HL-60/S4 (cell line): Measurements from ENCODE around the gene SYPL2.

Source experiments
- in situ Hi-C: fragments of 300-500 bp; cut with MboI; formaldehyde crosslinking; loops from 2 replicates; pipeline ENCODE4 v1.14.3; 2022; ENCODE audit warnings: low sequenced_read_pairs

The SYPL2 gene

DNA sequence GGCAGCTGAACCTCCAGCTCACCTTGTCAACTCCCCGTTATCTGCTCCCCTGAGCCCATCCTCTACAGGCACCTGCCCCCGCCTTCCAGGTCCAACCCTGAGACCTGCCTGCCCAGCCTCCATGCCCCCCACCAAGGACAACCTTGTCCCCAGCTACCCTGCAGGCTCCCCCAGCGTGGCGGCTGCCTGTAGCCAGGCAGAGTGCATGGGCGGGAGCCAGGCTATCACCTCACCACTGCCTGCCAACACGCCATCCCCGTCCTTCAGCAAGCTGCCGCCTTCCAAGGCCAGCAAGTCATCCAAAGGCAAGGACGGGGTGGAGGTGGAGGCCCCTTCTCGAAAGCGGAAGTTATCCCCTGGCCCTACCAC lies 24.6 kb downstream of the SYPL2 start:
- in situ Hi-C loops = no loop called here

DNA sequence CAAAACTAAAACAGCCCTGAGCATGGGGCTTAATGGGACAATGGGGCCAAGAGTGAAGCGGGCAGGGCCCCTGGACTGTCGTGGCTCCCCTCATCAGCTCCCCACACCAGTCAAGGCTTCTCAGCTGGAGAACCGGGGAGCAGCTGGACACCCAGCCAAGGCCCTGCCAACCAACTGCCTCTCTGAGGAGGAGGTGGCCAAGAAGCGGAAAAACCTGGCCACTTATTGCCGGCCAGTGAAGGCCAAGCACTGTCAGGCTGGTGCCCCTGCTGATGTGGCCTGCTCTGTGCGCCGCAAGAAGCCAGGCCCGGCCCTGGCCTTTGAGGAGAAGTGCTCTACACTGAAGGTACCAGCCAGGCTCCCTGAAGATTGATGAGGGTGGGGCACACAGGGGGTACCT lies 25.0 kb downstream of the SYPL2 start:
- in situ Hi-C loops = no loop called here

DNA sequence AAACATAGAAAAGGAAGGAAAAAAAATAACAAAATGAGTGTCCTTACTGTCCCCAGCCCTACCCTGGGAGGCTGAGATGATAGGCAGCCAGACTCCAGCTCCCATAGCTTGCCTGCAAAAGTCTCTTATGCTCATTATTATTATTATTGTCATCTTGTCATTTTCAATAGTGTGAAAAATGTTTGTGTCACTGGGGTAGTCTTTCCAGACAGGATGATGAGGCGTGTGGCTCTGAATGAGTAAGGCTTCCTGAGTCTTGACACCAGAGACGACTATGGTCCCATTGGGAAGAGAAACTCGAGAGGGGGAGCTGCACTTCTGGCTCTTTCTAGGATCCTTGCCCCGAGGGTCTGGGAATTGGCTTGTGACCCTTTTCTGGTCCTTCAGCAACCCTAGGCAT lies 26.4 kb downstream of the SYPL2 start:
- in situ Hi-C loops = no loop called here

DNA sequence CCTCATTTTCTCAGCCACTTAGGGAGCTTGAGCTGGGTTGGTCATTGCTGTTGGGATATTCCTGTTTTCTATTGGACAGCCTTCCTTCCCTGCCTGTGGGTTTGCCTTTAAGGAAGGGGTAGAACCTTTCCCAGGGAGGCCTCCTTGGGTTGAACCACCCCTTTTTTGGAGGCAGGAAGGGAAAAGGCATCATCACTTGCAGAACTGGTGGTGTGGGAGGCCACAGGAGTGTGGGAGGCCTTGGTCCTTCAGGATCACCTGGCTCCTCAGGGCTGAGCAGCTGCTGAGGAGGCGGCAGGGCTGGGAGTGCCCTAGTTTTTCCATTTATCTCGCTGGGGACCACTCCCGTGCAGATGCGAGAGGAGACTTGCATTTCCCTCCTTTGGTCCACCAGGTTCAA lies 26.9 kb downstream of the SYPL2 start:
- in situ Hi-C loops = no loop called here

DNA sequence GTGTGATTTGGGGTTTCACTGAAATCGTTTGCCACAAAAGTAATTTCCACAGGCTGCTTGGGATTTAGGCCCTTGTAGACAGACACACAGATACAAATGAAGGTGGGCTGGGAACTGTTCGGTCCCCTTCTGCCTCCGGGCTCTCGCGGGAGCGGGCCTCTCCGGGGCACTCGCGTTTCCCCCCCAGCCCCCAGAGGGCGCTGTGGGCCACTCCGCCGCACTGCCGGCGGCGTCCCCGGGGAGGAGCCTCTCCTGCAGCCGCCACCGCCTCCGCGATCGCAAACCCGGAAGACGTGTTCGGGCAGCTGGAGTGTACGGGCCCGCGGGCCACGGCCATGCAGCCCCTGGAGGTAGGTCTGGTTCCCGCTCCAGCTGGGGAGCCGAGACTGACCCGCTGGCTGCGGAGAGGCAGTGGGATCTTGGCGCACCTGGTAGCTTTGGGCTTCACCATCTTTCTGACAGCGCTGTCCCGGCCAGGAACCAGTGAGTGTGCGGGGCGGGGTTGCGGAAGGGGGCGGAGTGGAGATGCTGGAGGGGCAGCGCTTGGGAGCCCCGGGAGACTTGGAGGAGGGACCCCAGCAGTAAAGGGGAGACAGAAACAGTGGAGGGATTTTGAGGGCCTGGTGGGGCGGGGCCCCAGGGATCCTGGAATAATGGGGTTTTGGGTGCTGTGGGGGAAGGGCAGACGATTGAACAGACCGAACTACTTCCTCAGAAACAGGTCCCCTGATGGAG lies 27.6 kb downstream of the SYPL2 start, which contains the start of gene CYB561D1:
TSS of gene CYB561D1 (plus strand) at position 290 of the 735 bp plus-strand sequence. CDS start at position 336, 46 bp downstream.
- in situ Hi-C loops = no loop called here

DNA sequence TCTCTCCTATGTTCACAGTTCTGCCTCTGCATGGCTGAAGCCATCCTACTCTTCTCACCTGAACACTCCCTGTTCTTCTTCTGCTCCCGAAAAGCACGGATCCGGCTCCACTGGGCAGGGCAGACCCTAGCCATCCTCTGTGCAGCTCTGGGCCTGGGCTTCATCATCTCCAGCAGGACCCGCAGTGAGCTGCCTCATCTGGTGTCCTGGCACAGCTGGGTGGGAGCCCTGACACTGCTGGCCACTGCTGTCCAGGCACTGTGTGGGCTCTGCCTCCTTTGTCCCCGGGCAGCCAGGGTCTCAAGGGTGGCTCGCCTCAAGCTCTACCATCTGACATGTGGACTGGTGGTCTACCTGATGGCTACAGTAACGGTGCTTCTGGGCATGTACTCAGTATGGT lies 29.4 kb downstream of the SYPL2 start:
- in situ Hi-C loops = loop anchor here (5.0 kb wide), 1 partner anchor 37 kb away; no protein-coding TSS in a partner anchor

DNA sequence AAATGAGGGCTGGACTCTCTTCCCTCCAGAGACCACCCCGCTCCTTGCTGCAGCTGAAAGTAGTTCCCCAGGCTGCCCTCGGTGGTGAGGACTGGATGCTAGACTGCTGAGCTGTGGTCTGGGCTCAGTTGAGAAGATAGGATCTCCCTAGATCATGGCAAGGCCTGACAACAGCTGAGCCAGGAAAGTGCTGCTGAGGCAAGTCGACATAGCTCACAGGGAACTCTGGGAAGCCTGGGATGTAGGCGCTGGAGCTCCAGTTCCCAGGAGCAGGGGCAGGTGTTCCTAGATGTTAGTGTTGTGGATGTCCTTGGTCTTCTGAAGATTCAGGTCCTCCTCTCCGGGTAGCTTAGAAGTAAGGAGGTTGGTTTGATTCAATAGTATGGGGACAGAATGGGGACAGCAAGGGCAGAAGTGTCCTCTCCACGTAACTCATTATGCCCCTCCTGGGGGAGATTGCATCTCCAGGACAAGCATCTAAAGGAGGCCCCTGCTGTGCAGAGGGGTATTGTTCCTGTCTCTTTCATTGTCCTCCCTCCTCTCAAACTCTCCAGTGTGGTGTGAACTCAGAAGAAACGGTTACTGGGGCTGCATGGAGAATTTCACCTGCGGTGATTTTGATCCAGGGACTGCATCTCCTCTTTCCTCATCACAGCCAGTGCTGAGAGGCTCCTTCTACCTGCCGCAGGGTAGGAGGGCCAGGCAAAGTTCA lies 31.3 kb downstream of the SYPL2 start:
- in situ Hi-C loops = loop anchor here (5.0 kb wide), 1 partner anchor 35 kb away; no protein-coding TSS in a partner anchor

DNA sequence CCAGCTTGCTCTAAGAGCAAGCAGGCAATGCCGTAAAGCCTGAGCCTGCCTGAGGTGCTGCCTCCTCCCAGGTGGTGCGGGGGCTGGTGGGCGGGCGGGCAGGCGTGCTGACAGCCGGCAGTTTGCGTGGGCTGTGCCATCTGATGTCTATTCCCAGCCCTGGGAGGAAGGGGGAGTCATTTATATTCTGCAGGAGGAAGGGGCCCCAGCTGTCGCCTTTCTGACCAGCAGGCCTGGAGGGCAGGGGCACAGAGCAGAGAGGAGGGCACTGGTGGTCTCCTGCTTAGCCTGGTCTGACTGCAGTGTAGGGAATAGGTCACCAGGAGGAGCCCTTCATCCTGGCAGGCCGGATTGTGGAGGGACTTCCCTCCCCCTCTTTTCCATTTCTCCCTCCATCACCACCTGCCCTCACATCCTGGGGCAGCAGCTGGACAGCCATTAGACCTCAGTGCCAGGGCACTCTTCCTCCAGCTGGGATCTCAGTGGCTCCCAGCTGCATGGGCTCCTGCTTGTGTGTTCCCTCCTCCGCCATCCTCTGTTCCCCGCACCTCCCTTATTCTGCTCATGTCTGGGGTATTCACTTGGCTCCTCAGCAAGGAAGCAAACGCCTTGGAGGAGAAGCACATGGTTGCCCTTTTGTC lies 31.9 kb downstream of the SYPL2 start:
- in situ Hi-C loops = loop anchor here (5.0 kb wide), 1 partner anchor 34 kb away; no protein-coding TSS in a partner anchor

DNA sequence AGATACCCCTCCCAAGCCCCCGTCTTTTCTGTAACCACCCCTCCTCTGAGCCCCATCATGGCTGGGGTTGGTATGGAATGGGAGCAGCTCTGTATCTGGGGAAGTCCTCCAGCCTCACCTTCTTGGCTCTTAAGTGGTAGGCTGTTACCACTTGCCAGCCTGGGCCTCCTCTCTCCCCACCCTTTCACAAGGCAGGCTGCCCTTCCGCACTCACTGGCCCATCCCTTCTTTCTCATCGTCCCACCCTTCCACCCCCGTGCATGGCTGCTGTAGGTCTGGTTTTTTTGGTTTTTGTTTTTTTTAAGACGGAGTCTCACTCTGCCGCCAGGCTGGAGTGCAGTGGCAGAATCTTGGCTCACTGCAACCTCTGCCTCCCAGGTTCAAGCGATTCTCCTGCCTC lies 32.7 kb downstream of the SYPL2 start:
- in situ Hi-C loops = loop anchor here (5.0 kb wide), 1 partner anchor 33 kb away; no protein-coding TSS in a partner anchor

DNA sequence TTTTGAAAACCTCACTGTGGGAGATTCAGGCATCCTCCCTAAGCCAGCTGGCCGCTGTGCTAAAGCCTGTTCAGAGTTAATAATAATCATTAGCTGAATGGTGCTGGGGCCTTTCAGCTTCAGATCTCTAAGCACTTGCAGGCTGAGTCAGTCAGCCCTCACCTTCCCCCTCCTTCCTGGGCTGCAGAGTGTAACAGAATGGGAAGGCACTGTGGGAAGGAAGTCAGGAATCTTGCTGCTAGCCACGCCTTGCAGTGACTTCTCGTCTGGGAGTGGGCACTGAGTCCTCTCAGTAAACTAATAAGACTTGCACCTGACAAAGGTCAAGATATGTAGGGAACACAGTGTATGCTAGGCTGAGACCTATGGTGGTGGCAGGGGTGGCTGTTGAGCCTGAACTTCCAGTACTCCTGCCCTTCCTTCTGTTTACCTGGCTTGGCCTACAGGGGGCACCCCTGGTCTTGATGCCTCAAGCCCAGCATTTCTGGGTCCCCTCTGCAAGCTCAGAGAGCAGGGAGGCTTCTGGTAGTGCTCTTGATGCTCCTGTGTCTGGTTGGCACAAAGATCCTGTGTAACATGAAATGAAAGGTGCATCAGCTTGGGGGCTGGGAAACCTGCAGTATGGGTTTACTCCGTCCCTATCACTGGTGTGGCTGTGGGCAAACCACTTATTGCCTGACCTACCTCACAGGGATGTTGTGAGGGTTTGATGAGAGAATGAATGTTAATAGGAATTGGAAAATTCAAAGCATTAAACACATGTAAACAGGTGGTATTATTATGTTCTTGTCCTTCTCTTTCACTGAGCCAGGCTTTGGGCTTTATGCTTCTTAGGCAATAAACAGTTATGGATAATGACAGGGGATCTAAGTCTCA lies 33.6 kb downstream of the SYPL2 start:
- in situ Hi-C loops = loop anchor here (5.0 kb wide), 1 partner anchor 32 kb away; no protein-coding TSS in a partner anchor

DNA sequence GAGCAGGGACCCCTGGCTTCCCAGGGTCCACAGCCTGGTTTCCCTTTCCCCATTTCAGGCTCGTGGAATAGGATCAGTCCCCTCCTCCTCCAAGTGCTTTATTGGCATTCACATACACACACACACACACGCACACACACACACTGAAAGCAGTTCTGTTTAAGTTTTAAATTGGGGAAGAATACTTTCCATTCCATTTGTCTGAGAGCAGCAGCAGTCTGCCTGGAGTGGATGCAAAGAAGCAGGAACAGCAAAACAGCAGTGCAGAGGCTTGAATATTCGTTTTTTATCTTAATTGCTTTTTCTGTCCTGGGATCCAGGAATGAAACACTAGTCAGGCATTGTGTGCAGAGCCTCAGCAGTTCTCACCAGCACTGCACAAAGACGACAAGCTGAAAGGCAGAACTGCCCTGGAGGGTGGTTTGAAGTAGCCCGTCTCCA lies 34.6 kb downstream of the SYPL2 start:
- in situ Hi-C loops = no loop called here

DNA sequence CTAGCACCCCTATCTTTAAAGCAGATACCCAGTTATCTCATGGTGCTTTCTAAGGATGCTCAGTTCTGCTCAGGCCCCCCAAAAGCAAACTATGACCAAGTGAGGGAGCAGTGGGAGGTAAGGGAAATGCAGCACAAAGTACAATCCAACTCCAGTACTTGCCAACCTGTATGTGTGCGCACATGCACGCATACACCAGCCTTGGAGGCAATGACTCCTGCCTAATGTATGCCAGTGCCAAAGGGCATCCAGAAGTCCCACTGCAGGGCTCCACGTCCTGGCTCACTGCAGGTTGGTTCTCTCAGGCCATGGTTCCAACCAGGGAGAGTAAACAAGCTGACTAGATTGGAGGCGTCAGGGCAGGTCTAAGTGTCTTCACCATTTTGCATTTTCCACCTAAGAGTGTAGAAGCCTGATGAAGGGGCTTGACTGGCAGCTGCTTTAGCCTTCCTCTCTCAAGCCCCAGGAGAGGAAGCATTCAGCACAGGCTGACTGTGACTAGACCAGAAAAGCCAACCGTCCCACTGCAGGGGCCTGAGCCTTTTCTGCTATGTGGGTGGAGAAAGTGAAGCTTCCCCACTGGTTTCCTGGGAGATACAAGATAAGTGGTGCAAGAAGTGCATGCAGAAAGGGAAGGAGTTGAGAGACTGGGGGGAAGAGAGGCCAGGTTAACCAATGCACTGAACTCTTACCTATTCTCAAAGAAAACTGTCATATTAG lies 35.5 kb downstream of the SYPL2 start:
- in situ Hi-C loops = no loop called here

DNA sequence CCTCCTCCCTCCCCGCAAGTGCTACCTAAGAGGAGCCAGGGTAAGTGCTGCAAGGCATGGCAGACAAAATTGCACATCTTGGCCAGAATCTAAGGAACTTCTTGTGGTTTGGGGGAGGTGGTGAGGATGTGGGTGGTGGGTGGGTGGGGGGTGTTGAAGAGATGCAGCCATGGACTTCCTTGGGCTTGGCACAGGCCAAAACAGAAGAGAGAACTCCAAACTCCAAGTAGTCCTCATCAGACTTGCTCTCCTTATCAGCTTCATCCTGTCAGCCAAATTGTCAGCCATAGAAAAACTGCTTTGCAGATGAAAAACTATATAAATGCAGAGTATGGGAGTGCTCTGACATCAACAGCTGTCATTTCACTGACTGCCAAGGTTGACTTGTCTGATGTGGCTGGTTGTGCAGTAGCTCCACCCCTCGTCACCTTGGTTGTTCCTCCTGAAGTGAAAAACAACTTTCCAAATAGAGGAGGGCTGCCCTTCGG lies 36.1 kb downstream of the SYPL2 start:
- in situ Hi-C loops = no loop called here

DNA sequence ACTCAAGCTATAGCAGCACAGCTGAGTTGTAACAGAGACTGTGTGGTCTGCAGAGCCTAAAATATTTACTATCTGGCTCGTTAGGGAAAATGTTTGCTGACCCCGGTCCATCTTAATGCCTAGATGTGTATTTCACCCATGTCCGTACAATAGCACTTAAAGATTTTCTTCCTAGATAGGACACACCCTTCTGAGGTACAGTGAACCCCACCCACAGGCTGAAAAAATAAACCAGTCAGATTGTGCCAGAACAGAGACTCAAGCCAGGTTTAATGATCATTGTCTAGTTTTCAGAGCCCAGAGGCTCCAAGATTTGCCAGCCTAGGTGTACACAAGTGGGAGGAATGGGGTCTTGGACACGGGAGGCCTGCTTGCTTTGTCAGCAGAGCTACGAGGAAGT lies 37.6 kb downstream of the SYPL2 start:
- in situ Hi-C loops = no loop called here

DNA sequence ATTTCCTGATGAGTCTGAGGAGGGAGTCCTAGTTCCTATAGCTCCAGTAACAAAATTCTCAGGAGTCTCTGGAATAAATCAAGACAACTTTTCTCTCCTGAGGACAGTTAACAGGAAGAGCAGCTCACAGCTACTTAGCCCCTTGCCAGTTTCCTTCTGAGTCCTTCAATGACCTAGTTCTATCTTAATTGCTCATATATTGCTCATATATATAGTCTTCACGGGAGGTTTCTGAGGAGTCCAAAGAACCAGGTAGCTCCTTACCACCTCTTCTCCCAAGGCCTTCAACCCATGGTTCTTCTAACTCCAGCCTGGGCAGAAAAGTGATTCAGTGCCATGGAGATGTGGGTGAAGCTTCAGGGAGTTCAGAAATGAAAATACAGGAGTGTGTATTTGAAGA lies 38.6 kb downstream of the SYPL2 start:
- in situ Hi-C loops = no loop called here

DNA sequence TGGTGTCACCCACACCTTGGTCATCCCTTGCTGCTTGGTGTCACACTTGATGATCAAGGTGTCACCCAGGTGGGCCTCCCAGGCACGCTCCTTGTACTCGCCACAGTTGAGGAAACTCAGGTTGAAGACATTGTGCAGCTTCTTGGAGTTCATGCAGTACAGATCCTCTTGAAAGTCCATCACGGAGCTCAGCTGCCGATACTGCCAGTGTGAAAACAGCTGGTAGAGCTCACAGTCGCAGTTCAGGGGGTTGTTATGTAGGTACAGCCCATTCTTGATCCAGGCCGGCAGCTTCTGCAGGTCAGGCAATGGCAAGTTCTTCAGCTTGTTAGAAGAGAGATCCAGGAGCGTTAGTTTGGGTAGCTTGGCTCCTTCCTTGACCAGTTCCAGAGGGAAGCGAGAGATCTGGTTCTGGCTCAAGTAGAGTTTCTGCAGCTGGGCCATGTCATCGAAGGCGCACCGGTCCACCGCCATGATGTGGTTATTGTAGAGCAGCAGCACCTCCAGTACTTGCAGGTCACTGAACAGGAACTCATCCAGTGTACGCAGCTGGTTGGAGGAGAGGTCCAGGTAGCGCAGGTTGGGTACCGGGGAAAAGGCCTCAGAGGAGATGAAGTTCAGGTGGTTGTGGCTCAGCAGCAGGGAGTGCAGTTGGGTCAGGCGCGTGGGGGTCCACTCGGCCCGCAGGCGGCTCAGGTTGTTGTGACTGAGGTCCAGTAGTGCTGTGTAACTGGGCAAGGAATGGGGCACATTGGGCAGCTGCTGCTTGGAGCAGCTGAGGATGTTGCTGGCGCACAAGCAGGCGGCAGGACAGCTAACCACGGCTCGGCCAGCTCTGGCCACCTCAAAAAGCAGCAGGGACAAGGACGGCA lies 41.9 kb downstream of the SYPL2 start:
- in situ Hi-C loops = no loop called here

DNA sequence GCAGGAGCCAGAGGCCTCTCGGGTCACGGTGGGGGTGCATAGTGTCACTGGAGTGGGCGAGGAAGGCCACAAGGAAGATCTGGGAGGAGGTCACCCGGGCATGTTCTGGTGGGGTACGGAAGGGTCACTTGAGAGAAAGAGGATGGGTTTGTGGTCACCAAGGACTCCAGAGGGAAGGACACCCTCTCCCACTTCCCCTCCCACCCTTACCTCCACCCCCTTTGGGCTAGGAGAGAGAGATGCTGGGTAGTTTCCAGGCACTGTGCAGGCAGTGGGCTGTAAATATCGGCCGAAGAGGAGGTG lies 42.5 kb downstream of the SYPL2 start:
- in situ Hi-C loops = no loop called here

DNA sequence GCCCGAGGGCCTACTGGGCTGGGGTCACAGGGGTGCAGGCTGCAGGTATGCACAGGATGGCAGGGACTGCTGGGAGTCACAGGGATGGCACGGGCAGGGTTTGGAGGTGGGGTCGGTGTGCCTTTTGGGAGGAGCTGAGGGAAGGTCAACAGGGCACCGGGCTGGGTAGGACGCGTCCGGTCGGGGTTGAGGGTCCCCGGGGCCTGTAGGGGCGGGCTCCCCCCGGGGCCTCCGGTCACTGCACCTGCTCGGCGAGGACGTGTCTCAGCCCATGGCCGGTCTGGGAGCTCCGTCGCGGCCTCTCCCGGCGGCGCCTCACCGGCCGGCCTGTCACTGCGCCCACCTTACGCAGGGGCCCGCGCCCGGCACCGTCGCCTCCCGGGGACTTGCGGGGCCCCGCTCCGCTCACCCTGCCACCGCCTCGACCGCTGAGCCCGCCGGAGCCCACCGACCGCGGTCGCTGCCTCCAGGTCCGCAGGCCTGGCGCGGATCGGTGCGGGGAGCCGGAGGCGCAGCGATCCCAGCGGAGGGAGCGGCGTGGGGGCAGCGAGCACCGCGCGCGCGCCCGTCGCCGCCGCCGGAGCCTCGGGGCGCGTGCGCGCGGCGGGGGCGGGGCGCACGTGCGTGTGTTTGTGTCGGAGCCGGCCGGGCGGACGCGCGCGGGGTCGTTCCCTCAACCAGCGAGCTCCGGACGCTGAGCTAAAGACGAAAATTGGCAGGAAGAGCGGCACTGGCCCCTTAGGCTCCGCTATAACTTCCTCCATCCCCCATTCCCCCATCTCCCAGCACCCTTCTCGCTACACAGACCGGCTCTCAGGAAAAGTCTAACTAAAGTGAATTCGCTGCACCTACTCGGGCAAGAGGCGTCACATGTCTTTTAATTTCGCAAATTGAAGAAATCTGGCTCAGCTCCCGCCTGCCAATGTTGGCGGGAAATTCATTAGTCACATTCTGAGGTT lies 43.1 kb downstream of the SYPL2 start, which contains the start of gene AMIGO1:
TSS of gene AMIGO1 (minus strand) at position 552 of the 959 bp plus-strand sequence. CDS start 815 bp downstream, outside the sequence.
- in situ Hi-C loops = no loop called here
